Mucosa of stomach (tissue), 1 donor: Measurements from ENCODE around the gene MYH10.

ENCODE experiments used
- H3K27me3 ChIP-seq: one replicate; pipeline ENCODE4 v1.7.0; 2013; ENCODE audit warnings: mild to moderate bottlenecking, low read length; ENCODE audit not compliant: control insufficient read depth, insufficient read depth
- H3K36me3 ChIP-seq: one replicate; pipeline ENCODE4 v1.7.0; 2013; ENCODE audit warnings: low read length; ENCODE audit not compliant: control insufficient read depth, insufficient read depth
- H3K4me1 ChIP-seq: one replicate; pipeline ENCODE4 v1.7.0; 2013; ENCODE audit warnings: mild to moderate bottlenecking, low read length; ENCODE audit not compliant: control insufficient read depth, insufficient read depth
- H3K4me3 ChIP-seq: one replicate; pipeline ENCODE4 v1.7.0; 2013; ENCODE audit warnings: low read length
- H3K9ac ChIP-seq: one replicate; pipeline ENCODE4 v1.7.0; 2013; ENCODE audit warnings: mild to moderate bottlenecking, low read length, moderate library complexity
- H3K9me3 ChIP-seq: one replicate; pipeline ENCODE4 v1.7.0; 2013; ENCODE audit warnings: mild to moderate bottlenecking, low read length, moderate library complexity; ENCODE audit not compliant: control insufficient read depth
- donor health status: Pancreatic carcinoma.

The MYH10 gene

DNA sequence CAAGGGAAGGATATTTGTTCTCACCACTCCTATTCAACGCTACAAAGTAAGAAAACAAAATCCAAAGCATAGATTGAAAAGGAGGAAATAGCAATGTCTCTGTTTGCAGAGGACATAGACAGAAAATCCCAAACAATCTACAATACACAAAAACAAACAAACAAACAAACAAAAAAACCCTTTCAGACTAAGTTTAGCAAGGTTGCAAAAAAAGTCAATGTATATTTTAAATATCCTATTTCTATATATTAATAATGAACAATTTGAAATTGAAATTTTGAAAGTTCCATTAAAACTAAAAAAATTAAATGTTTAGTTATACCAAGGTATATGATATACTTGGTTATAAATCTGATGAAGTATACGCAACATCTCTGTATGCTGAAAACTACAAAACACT is 37.2 kb downstream of the MYH10 start:
- H3K27me3 ChIP-seq: peaks cover under 1% of the 10 kb centered on the region
- H3K9ac ChIP-seq: no peak overlapping the region
- no peaks in the 10 kb centered on the region for H3K4me1 ChIP-seq
- H3K4me3 ChIP-seq: no peak overlapping the region
- H3K36me3 ChIP-seq: no peaks in the 10 kb centered on the region
- no peaks in the 10 kb centered on the region for H3K9me3 ChIP-seq

DNA sequence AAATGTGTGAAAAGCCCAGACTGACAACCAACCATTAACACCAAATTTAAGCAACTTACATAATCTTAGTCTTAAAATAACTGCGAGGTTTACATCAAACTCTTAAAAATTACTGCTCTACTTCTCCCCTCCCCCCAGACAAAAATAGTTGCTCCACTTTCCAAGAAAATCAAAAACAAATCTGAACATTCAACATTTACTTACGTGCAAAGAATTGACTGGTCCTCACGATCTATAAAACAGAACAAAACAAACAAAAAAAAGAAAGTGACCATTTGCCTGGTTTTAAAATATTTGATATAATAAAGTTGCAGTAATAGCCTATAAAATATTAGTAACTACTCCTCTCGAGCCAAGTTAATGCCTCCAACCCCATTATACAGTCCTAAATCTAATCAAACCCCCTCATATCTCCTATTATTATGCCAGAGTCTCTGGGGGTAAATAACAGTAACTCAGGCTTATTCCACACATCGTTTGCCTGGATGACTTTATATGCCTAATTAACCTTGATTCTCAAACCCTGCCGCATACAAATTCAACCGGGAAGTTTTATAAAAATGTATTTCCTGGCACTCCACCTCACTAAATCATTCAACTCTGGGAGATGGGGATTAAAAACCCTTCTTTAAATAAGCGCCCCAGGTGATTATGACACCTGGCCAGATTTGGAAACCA is 41.5 kb downstream of the MYH10 start:
- Histone ChIP-seq H3K4me1 (no peaks in the 10 kb centered on the region), H3K36me3 (no peaks in the 10 kb centered on the region), H3K27me3 (peaks cover 6% of the 10 kb centered on the region), H3K4me3 (no peak overlapping the region), H3K9ac (no peak overlapping the region), H3K9me3 (no peaks in the 10 kb centered on the region)

DNA sequence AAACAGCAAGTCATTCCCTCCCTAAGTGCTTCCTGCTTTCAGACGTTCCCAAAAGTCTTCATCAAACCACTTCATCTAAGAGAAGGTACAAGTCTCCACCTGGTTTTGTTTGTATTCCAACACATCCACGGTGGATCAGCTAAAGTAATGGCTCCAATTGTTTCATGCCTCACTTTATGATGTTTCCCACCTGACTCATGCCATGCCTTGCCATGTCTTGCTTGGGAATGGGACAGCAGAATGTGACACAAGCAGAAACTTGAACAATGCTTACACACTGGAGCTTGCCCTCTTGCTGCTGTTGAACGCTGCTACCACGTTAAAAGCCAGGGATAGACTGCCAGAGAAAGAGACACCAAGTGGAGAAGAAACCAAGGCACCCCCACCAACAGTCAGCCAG is 43.8 kb downstream of the MYH10 start:
- Histone ChIP-seq H3K4me3 (no peak overlapping the region), H3K36me3 (no peaks in the 10 kb centered on the region), H3K4me1 (no peaks in the 10 kb centered on the region), H3K27me3 (peaks cover 6% of the 10 kb centered on the region), H3K9me3 (no peaks in the 10 kb centered on the region), H3K9ac (no peak overlapping the region)

DNA sequence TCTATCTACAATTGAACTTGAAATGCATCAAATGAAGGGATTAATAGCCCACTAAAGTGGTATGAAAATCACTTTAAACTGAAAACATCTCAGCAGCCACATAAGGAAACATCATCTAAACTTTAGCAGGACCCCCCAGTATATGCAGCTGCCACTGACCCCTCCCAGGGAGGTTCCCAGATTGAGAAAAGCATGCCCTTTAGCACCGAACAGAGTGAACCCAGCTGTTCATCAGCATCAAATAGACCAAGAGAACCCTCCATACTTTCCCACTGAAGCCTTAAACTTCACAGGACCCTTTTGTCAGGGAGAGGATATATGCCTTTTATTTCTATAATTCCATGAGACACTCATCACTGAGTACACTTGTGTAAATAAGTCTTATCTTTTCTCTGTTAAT is 44.6 kb downstream of the MYH10 start:
- Histone ChIP-seq H3K4me1 (no peaks in the 10 kb centered on the region), H3K36me3 (no peaks in the 10 kb centered on the region), H3K4me3 (no peak overlapping the region), H3K9me3 (no peaks in the 10 kb centered on the region), H3K27me3 (peaks cover 6% of the 10 kb centered on the region), H3K9ac (no peak overlapping the region)

DNA sequence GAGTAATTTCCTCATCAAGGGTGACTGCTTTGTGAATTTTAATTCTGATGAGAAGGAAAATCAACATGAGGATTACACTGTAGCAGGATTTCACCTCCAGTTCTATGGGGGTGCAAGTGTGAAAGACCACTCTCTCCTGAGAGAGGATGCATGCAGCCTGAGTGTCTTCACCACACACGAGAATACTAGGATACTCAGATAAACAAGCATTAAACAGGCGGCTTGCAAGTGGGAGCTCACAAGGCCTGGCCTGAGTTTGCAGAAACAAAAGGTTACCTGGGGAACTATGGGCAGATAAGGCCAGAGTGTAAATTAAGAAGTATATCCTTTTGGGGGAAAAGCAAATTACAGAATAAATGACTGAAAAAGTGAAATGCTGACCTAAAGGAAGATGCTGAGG is 46.6 kb downstream of the MYH10 start:
- H3K4me1 ChIP-seq: no peaks in the 10 kb centered on the region

DNA sequence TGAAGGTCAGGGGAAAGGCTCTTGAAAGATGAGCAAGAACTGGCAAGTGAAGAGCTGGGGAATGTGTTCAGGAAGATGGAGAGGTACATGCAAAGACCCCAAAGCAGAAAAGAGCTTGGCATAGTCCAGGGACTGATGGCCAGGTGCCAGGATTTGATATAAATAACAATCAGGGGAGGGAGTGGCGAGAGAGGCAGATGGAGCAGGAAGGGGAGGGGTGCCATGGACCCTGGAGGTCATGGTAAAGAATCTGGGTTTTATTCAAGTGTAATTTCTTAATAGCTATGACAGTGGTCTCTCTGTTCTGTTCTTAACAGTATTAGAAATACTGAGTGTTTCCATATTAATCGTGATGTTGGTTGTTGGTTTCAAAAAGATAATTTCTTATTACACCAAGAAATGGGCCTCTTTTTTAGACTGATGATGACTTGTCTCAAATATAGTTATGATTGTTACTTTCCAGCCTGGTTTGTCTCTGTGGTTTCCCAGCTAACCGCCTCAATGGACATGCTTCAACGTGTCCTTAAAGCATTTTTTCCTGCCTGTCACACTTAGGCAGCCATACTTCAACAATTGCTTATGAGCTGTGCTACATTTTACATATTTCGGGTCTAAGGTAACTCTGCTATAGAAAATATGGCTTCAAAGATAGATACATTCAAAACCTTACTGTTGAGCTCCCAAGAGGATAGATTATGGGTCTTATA is 49.4 kb downstream of the MYH10 start:
- Histone ChIP-seq H3K4me1 (no peaks in the 10 kb centered on the region), H3K27me3 (no peaks in the 10 kb centered on the region), H3K9ac (no peak overlapping the region), H3K36me3 (no peaks in the 10 kb centered on the region), H3K4me3 (no peak overlapping the region), H3K9me3 (no peaks in the 10 kb centered on the region)

More for the DNA sequence above, 46.6 kb downstream of the MYH10 start:
- Histone ChIP-seq H3K9me3 (no peaks in the 10 kb centered on the region), H3K4me3 (no peak overlapping the region), H3K27me3 (peaks cover 6% of the 10 kb centered on the region), H3K36me3 (no peaks in the 10 kb centered on the region), H3K9ac (no peak overlapping the region)

DNA sequence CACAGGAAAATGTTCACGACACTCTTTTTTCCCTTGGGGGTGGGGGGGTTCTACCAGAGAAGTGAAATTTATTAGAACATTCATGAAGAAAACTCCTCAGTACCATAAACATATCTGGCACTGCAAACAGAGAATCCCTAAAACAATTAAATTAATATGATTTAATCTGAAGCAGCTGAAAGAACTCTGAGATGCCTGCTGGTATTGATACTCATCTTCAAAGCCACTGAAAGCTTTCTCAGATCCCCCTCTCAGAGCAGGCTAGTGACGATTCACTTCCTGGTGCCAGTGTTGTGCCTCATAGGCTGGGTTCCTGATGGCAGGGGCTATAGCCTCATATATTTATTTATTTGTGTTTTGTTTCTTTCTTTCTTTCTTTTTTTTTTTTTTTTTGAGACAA is 52.7 kb downstream of the MYH10 start:
- no peaks in the 10 kb centered on the region for H3K9me3 ChIP-seq
- no peak overlapping the region for H3K4me3 ChIP-seq
- H3K27me3 ChIP-seq: peaks cover 5% of the 10 kb centered on the region
- no peaks in the 10 kb centered on the region for H3K36me3 ChIP-seq
- H3K9ac ChIP-seq: no peak overlapping the region
- no peaks in the 10 kb centered on the region for H3K4me1 ChIP-seq

DNA sequence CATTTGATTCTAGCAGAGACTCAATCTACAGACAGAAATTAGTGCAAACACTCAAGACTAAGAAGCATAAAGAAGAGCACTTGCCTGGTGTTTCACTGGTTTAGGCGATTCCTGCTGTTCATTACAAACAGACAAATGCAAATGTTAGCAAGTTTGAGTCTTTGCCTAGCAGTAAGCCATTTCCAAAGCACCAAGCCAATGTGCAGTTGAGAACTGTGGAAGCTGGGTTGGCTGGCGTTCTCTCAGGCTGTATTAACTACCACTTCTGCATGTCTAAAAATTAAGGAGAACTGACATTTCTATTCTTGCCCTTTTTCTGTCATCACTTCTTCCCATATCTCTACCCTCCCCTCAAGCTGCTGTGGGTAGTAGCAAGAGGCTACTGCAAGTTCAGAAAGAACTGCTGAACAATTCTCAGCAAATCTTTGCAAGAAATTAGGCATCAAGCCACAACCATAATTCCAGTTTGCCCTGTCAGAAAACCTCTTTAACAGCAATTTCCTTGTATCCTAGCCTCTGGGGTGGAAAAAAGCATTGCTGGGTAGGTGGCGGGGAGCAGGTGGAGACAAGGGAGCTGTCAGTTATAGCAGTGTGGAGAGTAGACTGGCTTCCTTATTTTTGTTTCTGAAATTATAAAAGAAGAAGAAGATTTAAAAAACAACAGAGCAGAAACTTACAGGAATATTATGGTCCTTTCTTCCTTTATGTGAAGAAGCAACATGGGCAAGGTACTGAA is 53.8 kb downstream of the MYH10 start:
- Histone ChIP-seq H3K4me1 (no peaks in the 10 kb centered on the region), H3K9me3 (no peaks in the 10 kb centered on the region), H3K4me3 (no peak overlapping the region), H3K9ac (no peak overlapping the region), H3K27me3 (peaks cover 5% of the 10 kb centered on the region), H3K36me3 (no peaks in the 10 kb centered on the region)

DNA sequence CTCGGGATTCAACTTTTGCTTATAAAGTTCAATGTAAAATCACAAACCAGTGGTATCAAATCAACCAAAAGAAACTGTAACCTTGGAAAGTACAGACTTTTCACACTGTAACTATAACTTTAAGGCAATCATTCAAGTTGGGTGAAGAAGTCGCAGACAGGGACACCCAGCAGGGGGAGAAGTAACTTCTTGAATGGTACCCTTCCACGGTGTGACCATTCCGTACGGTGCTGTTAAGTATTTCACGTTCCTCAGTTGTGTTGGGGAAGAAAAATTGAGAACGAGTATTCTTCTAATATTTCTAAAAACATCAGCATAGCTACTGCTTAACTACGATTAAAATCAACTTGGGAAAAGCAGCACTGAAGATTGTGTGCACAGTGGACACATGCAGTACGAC is 55.8 kb downstream of the MYH10 start:
- no peaks in the 10 kb centered on the region for H3K36me3 ChIP-seq
- H3K4me1 ChIP-seq: no peaks in the 10 kb centered on the region

DNA sequence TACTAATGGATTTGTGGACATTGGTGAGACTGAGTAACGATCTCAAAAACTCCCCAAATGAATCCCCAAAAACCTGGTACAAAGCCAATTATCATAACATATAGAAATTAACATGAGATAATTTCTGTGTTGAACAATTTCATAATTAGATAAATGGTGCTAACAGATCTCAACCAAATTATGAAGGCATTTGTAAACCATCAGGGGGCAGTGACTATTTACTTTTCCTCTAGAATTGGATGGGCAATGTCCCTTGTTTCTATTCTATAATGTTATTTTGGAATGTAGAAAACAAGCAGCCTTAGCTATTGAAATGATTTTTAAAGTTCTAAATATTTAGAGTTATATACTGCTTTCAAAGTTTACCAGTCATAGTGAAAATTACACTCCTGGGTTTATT is 57.8 kb downstream of the MYH10 start:
- Histone ChIP-seq H3K36me3 (no peaks in the 10 kb centered on the region), H3K27me3 (peaks cover 5% of the 10 kb centered on the region), H3K9ac (no peak overlapping the region)

More for the DNA sequence above, 55.8 kb downstream of the MYH10 start:
- peaks cover 5% of the 10 kb centered on the region for H3K27me3 ChIP-seq
- H3K4me3 ChIP-seq: no peak overlapping the region
- no peak overlapping the region for H3K9ac ChIP-seq
- H3K9me3 ChIP-seq: no peaks in the 10 kb centered on the region

DNA sequence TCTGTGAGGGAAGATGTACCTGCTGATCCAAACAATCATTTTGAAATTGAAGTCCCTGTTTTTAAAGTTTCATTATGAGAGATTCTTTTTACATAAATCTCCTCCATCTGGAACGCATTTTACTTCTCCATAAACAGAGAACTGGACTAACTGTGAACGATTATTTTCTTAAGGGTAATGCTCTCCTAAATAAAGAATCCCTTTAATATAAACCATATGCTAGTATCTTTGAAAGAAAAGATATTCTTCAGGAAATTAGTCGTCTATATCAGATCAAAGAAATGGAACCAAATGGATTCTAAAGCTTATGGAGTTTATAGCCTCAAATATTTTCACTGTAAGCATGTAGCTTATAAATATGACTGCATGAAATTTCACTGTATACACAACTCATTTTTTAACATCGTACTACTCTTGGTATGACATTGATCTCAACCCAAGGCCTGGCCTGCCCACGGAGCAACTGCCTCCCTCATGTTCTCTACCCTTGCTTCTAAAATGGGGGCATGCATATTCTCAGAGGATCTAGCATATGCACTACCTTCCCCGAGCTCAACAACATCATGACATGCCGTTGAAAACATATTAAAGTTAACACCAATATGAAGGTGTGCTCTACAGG is 66.4 kb downstream of the MYH10 start:
- H3K27me3 ChIP-seq: no peaks in the 10 kb centered on the region
- no peak overlapping the region for H3K4me3 ChIP-seq
- H3K36me3 ChIP-seq: no peaks in the 10 kb centered on the region
- H3K9ac ChIP-seq: no peak overlapping the region
- no peaks in the 10 kb centered on the region for H3K4me1 ChIP-seq
- no peaks in the 10 kb centered on the region for H3K9me3 ChIP-seq

More for the DNA sequence above, 57.8 kb downstream of the MYH10 start:
- Histone ChIP-seq H3K4me3 (no peak overlapping the region), H3K4me1 (no peaks in the 10 kb centered on the region), H3K9me3 (no peaks in the 10 kb centered on the region)
